ENCODE measurements around the gene TMEM151B. TPM values are rescaled to one million over a fixed set of nuclear protein-coding genes. Genes with fewer than 3 reads are reported as not detected.
A peak's percentile ranks its signal among the peaks of the same experiment; 100 is the strongest.

TMEM151B gene
- total RNA-seq, 1 donor from 2014 or later: 0.05 TPM

- peak; percentile 91 for TF ChIP-seq CTCF (IDR thresholded peaks at IDR 0.05)
- peaks cover 36% of the 10 kb centered on the region for H3K27me3 Mint-ChIP-seq (ENCODE audit: low read depth)
- DNase-seq (ENCODE audit: low spot score): no peak
- no peaks in the 10 kb centered on the region for H3K9me3 Mint-ChIP-seq (ENCODE audit: low read depth)
- no peak overlapping the region for H3K27ac Mint-ChIP-seq (ENCODE audit: unreplicated experiment)
- no peak overlapping the region for H3K4me3 Mint-ChIP-seq (ENCODE audit: unreplicated experiment)
- peaks cover 6% of the 10 kb centered on the region for H3K4me1 Mint-ChIP-seq (ENCODE audit: low read depth)
- H3K36me3 Mint-ChIP-seq (ENCODE audit: low read depth): no peaks in the 10 kb centered on the region
Measured at GRCh38 chr6:44338228-44339122, 68.2 kb downstream of the TMEM151B start.

- peaks cover 6% of the 10 kb centered on the region for H3K4me1 Mint-ChIP-seq (ENCODE audit: low read depth)
- H3K4me3 Mint-ChIP-seq (ENCODE audit: unreplicated experiment): no peak overlapping the region
- H3K9me3 Mint-ChIP-seq (ENCODE audit: low read depth): no peaks in the 10 kb centered on the region
- H3K27ac Mint-ChIP-seq (ENCODE audit: unreplicated experiment): no peak overlapping the region
- H3K36me3 Mint-ChIP-seq (ENCODE audit: low read depth): no peaks in the 10 kb centered on the region
- H3K27me3 Mint-ChIP-seq (ENCODE audit: low read depth): peaks cover 39% of the 10 kb centered on the region
- DNase-seq (ENCODE audit: low spot score): no peak
- TF ChIP-seq CTCF (IDR thresholded peaks at IDR 0.05): no peak
Measured at GRCh38 chr6:44339301-44339700, 69.1 kb downstream of the TMEM151B start.

- Mint-ChIP-seq H3K27me3 (ENCODE audit: low read depth) (peaks cover 43% of the 10 kb centered on the region), H3K27ac (ENCODE audit: unreplicated experiment) (no peak overlapping the region), H3K9me3 (ENCODE audit: low read depth) (no peaks in the 10 kb centered on the region), H3K36me3 (ENCODE audit: low read depth) (no peaks in the 10 kb centered on the region), H3K4me3 (ENCODE audit: unreplicated experiment) (no peak overlapping the region), H3K4me1 (ENCODE audit: low read depth) (peaks cover 6% of the 10 kb centered on the region)
- DNase-seq (ENCODE audit: low spot score): no peak
- no peak for TF ChIP-seq CTCF (IDR thresholded peaks at IDR 0.05)
Measured at GRCh38 chr6:44339763-44340625, 69.7 kb downstream of the TMEM151B start.

GRCh38 chr6:44341095-44341890 is 71.0 kb downstream of the TMEM151B start:
- Mint-ChIP-seq H3K9me3 (ENCODE audit: low read depth) (no peaks in the 10 kb centered on the region), H3K27ac (ENCODE audit: unreplicated experiment) (no peak overlapping the region), H3K4me3 (ENCODE audit: unreplicated experiment) (no peak overlapping the region), H3K27me3 (ENCODE audit: low read depth) (peaks cover 39% of the 10 kb centered on the region), H3K4me1 (ENCODE audit: low read depth) (peaks cover 6% of the 10 kb centered on the region), H3K36me3 (ENCODE audit: low read depth) (no peaks in the 10 kb centered on the region)
- no peak for DNase-seq (ENCODE audit: low spot score)
- no peak for TF ChIP-seq CTCF (IDR thresholded peaks at IDR 0.05)

Data from chondrocyte (in vitro differentiated cells).